Measurements from ENCODE around the gene TOM1.

GRCh38 chr22:35322126-35322525, 22.4 kb downstream of the TOM1 start:
- TF ChIP-seq, protein P1, sequence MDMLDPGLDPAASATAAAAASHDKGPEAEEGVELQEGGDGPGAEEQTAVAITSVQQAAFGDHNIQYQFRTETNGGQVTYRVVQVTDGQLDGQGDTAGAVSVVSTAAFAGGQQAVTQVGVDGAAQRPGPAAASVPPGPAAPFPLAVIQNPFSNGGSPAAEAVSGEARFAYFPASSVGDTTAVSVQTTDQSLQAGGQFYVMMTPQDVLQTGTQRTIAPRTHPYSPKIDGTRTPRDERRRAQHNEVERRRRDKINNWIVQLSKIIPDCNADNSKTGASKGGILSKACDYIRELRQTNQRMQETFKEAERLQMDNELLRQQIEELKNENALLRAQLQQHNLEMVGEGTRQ (IDR thresholded peaks at IDR 0.05; ENCODE audit: low read depth, low read length) = no peak
- TF ChIP-seq, protein P1 (CRISPR knock-in tag; IDR thresholded peaks at IDR 0.05; ENCODE audit: borderline replicate concordance) = no peak
- no peak for TF ChIP-seq STAT5B (CRISPR knock-in tag; IDR thresholded peaks at IDR 0.05)
- TF ChIP-seq TCF12 (IDR thresholded peaks at IDR 0.05) = no peak
- no peak for TF ChIP-seq TCF12 (CRISPR knock-in tag; IDR thresholded peaks at IDR 0.05)
- TF ChIP-seq EZH2 (conservative IDR thresholded peaks at IDR 0.05; ENCODE audit: low read depth, low read length) = no peak
- no peak for TF ChIP-seq RORA (CRISPR knock-in tag; IDR thresholded peaks at IDR 0.05)
- TF ChIP-seq EEA1 (CRISPR knock-in tag; IDR thresholded peaks at IDR 0.05; ENCODE audit: borderline replicate concordance) = no peak
- TF ChIP-seq, protein P2, sequence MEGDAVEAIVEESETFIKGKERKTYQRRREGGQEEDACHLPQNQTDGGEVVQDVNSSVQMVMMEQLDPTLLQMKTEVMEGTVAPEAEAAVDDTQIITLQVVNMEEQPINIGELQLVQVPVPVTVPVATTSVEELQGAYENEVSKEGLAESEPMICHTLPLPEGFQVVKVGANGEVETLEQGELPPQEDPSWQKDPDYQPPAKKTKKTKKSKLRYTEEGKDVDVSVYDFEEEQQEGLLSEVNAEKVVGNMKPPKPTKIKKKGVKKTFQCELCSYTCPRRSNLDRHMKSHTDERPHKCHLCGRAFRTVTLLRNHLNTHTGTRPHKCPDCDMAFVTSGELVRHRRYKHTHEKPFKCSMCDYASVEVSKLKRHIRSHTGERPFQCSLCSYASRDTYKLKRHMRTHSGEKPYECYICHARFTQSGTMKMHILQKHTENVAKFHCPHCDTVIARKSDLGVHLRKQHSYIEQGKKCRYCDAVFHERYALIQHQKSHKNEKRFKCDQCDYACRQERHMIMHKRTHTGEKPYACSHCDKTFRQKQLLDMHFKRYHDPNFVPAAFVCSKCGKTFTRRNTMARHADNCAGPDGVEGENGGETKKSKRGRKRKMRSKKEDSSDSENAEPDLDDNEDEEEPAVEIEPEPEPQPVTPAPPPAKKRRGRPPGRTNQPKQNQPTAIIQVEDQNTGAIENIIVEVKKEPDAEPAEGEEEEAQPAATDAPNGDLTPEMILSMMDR (CRISPR knock-in tag; IDR thresholded peaks at IDR 0.05) = no peak
- no peak for TF ChIP-seq TARDBP (CRISPR knock-in tag; IDR thresholded peaks at IDR 0.05)
